HepG2 (cell line): ENCODE measurements around the gene NTN3. TPM values are rescaled to one million over a fixed set of nuclear protein-coding genes. Genes with fewer than 3 reads are reported as not detected.

ENCODE experiments used
- ARNT ChIP-seq: fragments of 450-650 bp; IDR thresholded peaks from 2 replicates; pipeline ENCODE4 v1.6.1; 2017
- CC2D1A ChIP-seq: sonication (generic); formaldehyde crosslinking; IDR thresholded peaks from 2 replicates; pipeline ENCODE4 v1.8.1; 2023; ENCODE audit warnings: mild to moderate bottlenecking, missing genetic modification reagents
- FOXA1 ChIP-seq, 2 experiments: fragments of 450-650 bp in 1 of 2; sonication (generic) in 1 of 2; formaldehyde crosslinking in 1 of 2; IDR thresholded peaks; 2 replicates each; pipeline versions ENCODE4 v1.4.0 to v1.6.1; 2016 to 2020; ENCODE audit warnings: missing genetic modification reagents in 1 of 2
- FOXP1 ChIP-seq, 2 experiments: fragments of 450-650 bp in 1 of 2; IDR thresholded peaks; 2 replicates each; pipeline ENCODE4 v1.6.1; 2017 to 2018; ENCODE audit warnings: antibody characterized with exemption in 1 of 2
- MEIS1 ChIP-seq: sonication (generic); formaldehyde crosslinking; IDR thresholded peaks from 2 replicates; pipeline ENCODE4 v1.9.0; 2021; ENCODE audit warnings: mild to moderate bottlenecking, missing genetic modification reagents, moderate library complexity, borderline replicate concordance
- SRSF4 ChIP-seq: fragments of 200-400 bp; formaldehyde crosslinking; IDR thresholded peaks from one replicate; pipeline ENCODE4 v1.6.1; 2018; ENCODE audit warnings: mild to moderate bottlenecking, low read depth, low read length, moderate library complexity; ENCODE audit not compliant: poor library complexity, severe bottlenecking
- TGIF2 ChIP-seq: IDR thresholded peaks from 2 replicates; pipeline ENCODE4 v1.6.1; 2016; ENCODE audit warnings: control low read depth, missing compliant biosample characterization
- ZNF282 ChIP-seq: fragments of 450-650 bp; IDR thresholded peaks from 2 replicates; pipeline ENCODE4 v1.6.1; 2018; ENCODE audit not compliant: partially characterized antibody
- ZNF317 ChIP-seq: sonication (generic); formaldehyde crosslinking; IDR thresholded peaks from 2 replicates; pipeline ENCODE4 v1.5.0; 2020; ENCODE audit warnings: mild to moderate bottlenecking, missing genetic modification reagents
- ZNF33B ChIP-seq: sonication (generic); formaldehyde crosslinking; IDR thresholded peaks from 2 replicates; pipeline ENCODE4 v1.5.1; 2020; ENCODE audit warnings: mild to moderate bottlenecking, missing genetic modification reagents
- ZNF44 ChIP-seq: sonication (generic); formaldehyde crosslinking; IDR thresholded peaks from 2 replicates; pipeline ENCODE4 v1.5.1; 2020; ENCODE audit warnings: mild to moderate bottlenecking, missing genetic modification reagents
- ZNF543 ChIP-seq: sonication (generic); formaldehyde crosslinking; IDR thresholded peaks from 2 replicates; pipeline ENCODE4 v1.4.0; 2020; ENCODE audit warnings: mild to moderate bottlenecking, missing genetic modification reagents
- ZNF7 ChIP-seq: IDR thresholded peaks from 2 replicates; pipeline ENCODE4 v1.6.1; 2016; ENCODE audit warnings: missing biosample characterization, missing genetic modification reagents
- ZNF709 ChIP-seq: sonication (generic); formaldehyde crosslinking; IDR thresholded peaks from 2 replicates; pipeline ENCODE4 v1.5.0; 2020; ENCODE audit warnings: mild to moderate bottlenecking, missing genetic modification reagents
- polyA plus RNA-seq, 8 experiments: library from polyadenylated mRNA; depleted of rRNA in 3 of 8; stranded (reverse) in 7 of 8; unstranded in 1 of 8; fragments of >200 nt; fragmentation: Illumina TruSeq in 4 of 8; extraction: Trizol in 4 of 8; gene quantifications; 2 replicates each; pipeline versions ENCODE4 v1.2.1 to v1.2.3, GENCODE V29; 2011 to 2016; ENCODE audit warnings: low read depth in 4 of 8, missing spikeins in 1 of 8, mixed read lengths in 1 of 8; ENCODE audit not compliant: insufficient read depth in 1 of 8
- total RNA-seq, 5 experiments: library from RNA; depleted of rRNA; stranded (reverse); fragments of >200 nt; fragmentation: Illumina TruSeq; extraction: Trizol; gene quantifications; 2 replicates each; pipeline ENCODE4 v1.2.3, GENCODE V29; 2016; ENCODE audit warnings: low read depth in 1 of 5
- TF ChIP-seq, protein P1 (sequence below): sonication (generic); formaldehyde crosslinking; IDR thresholded peaks from 2 replicates; pipeline ENCODE4 v1.4.0; 2020; ENCODE audit warnings: missing genetic modification reagents
- TF ChIP-seq, protein P2 (sequence below), 2 experiments: sonication (generic) in 1 of 2; formaldehyde crosslinking in 1 of 2; IDR thresholded peaks; 2 replicates each; pipeline versions ENCODE4 v1.4.0 to v1.6.1; 2018 to 2020; ENCODE audit warnings: missing genetic modification reagents in 2 of 2, borderline replicate concordance in 1 of 2, low read depth in 1 of 2, mild to moderate bottlenecking in 1 of 2, missing biosample characterization in 1 of 2
- TF ChIP-seq, protein P3 (sequence below): sonication (generic); formaldehyde crosslinking; IDR thresholded peaks from 2 replicates; pipeline ENCODE4 v1.4.0; 2020; ENCODE audit warnings: missing genetic modification reagents
- TF ChIP-seq, protein P4 (sequence below): sonication (generic); formaldehyde crosslinking; IDR thresholded peaks from 2 replicates; pipeline ENCODE4 v1.8.1; 2023; ENCODE audit warnings: mild to moderate bottlenecking, missing genetic modification reagents, borderline replicate concordance

The NTN3 gene
- total and polyA plus RNA-seq, 2 of the 13 experiments (the other 11 are each of a cell fraction or from before 2014, with no cell fraction given), result 0.09 to 0.20 TPM

DNA sequence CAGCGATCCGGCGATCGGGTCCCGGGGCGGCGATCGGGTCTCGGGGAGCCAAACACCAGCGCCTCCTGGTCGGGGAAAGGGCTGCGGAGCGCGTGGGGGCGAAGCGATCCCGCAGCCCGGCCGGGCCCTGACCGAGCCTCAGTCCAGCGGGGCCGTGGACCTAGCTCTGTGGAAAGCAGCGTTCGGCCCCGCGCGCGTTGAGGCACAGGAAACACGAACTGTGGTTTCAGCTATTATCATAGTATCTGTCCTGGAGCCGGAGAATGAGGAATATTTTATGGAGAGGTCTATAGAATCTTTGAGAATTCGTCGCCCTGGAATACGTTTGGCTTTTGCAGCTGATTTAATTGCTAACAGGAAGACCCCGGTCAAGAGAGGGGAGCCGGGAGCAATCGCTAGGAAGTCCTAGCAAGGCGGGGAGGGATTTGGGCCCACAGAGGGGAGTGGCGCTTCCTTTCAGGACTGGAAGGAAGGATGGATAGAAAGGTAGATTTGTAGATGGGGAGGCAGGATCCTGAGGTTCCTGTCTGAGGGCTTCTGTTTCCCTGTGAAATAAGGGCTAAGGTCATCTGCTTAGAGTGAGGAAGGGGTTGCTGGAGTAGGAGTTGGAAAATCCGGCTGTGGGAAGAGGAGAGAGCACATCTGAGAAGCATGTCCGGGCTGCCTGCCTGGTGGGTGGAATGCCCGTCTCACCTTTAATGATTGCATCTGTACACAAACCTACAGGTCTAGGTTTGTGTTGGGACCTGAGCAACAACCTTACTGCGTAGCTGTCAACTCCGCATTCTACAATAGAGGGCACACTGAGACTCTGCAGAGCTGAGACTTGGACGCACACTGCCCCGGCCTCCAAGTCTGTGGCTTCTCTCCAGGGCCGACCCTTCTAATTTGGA is 41.1 kb upstream of the NTN3 start (continued):
- TF ChIP-seq, protein P1, sequence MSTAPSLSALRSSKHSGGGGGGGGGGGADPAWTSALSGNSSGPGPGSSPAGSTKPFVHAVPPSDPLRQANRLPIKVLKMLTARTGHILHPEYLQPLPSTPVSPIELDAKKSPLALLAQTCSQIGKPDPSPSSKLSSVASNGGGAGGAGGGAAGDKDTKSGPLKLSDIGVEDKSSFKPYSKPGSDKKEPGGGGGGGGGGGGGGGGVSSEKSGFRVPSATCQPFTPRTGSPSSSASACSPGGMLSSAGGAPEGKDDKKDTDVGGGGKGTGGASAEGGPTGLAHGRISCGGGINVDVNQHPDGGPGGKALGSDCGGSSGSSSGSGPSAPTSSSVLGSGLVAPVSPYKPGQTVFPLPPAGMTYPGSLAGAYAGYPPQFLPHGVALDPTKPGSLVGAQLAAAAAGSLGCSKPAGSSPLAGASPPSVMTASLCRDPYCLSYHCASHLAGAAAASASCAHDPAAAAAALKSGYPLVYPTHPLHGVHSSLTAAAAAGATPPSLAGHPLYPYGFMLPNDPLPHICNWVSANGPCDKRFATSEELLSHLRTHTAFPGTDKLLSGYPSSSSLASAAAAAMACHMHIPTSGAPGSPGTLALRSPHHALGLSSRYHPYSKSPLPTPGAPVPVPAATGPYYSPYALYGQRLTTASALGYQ (CRISPR knock-in tag), result 0 out of 2 replicates have a peak, but pooled peaks have one; percentile 28
- TF ChIP-seq SRSF4, result no peak
- TF ChIP-seq ZNF317 (CRISPR knock-in tag), result 0 out of 2 replicates have a peak, but pooled peaks have one; percentile 20
- TF ChIP-seq, protein P2, sequence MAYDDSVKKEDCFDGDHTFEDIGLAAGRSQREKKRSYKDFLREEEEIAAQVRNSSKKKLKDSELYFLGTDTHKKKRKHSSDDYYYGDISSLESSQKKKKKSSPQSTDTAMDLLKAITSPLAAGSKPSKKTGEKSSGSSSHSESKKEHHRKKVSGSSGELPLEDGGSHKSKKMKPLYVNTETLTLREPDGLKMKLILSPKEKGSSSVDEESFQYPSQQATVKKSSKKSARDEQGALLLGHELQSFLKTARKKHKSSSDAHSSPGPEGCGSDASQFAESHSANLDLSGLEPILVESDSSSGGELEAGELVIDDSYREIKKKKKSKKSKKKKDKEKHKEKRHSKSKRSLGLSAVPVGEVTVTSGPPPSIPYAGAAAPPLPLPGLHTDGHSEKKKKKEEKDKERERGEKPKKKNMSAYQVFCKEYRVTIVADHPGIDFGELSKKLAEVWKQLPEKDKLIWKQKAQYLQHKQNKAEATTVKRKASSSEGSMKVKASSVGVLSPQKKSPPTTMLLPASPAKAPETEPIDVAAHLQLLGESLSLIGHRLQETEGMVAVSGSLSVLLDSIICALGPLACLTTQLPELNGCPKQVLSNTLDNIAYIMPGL (CRISPR knock-in tag; IDR thresholded peaks at IDR 0.05; ENCODE audit: borderline replicate concordance in 1 of 2, low read depth in 1 of 2), result peak in 1 of 2 experiments; percentile 35; a peak in 1 of 4 replicates
- TF ChIP-seq, protein P3, sequence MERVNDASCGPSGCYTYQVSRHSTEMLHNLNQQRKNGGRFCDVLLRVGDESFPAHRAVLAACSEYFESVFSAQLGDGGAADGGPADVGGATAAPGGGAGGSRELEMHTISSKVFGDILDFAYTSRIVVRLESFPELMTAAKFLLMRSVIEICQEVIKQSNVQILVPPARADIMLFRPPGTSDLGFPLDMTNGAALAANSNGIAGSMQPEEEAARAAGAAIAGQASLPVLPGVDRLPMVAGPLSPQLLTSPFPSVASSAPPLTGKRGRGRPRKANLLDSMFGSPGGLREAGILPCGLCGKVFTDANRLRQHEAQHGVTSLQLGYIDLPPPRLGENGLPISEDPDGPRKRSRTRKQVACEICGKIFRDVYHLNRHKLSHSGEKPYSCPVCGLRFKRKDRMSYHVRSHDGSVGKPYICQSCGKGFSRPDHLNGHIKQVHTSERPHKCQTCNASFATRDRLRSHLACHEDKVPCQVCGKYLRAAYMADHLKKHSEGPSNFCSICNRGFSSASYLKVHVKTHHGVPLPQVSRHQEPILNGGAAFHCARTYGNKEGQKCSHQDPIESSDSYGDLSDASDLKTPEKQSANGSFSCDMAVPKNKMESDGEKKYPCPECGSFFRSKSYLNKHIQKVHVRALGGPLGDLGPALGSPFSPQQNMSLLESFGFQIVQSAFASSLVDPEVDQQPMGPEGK, result 0 out of 2 replicates have a peak, but pooled peaks have one; percentile 8
- no peak for TF ChIP-seq ZNF7
- peak; percentile 34; the same call in 1 of the 2 replicates for TF ChIP-seq ZNF709 (CRISPR knock-in tag)
- TF ChIP-seq ZNF33B (CRISPR knock-in tag), result 0 out of 2 replicates have a peak, but pooled peaks have one; percentile 15
- peak; percentile 78 for TF ChIP-seq TGIF2 (CRISPR knock-in tag)
- no peak for TF ChIP-seq CC2D1A (CRISPR knock-in tag)
- peak; percentile 24; the same call in 1 of the 2 replicates for TF ChIP-seq MEIS1 (CRISPR knock-in tag)
- no peak for TF ChIP-seq ZNF543 (CRISPR knock-in tag)
- 0 out of 2 replicates have a peak, but pooled peaks have one; percentile 2 for TF ChIP-seq ZNF44 (CRISPR knock-in tag)
- TF ChIP-seq FOXP1 (IDR thresholded peaks at IDR 0.05), result no peak
- TF ChIP-seq FOXP1 (CRISPR knock-in tag; IDR thresholded peaks at IDR 0.05), result 0 out of 2 replicates have a peak, but pooled peaks have one; percentile 14
- TF ChIP-seq ZNF282, result no peak
- TF ChIP-seq ARNT, result no peak
- TF ChIP-seq FOXA1 (IDR thresholded peaks at IDR 0.05), result no peak
- peak; percentile 17; the same call in 1 of the 2 replicates for TF ChIP-seq FOXA1 (CRISPR knock-in tag; IDR thresholded peaks at IDR 0.05)
- TF ChIP-seq, protein P4, sequence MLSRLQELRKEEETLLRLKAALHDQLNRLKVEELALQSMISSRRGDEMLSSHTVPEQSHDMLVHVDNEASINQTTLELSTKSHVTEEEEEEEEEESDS (CRISPR knock-in tag), result no peak
